HepG2 (cell line): ENCODE measurements around the gene MBD5. TPM values are rescaled to one million over a fixed set of nuclear protein-coding genes. Genes with fewer than 3 reads are reported as not detected.

Experiments
- ATF7 ChIP-seq, 2 experiments: fragments of 450-650 bp in 1 of 2; sonication (generic) in 1 of 2; formaldehyde crosslinking in 1 of 2; IDR thresholded peaks; 2 replicates each; pipeline versions ENCODE4 v1.4.0 to v1.6.1; 2016 to 2020; ENCODE audit warnings: antibody characterized with exemption in 1 of 2, mild to moderate bottlenecking in 1 of 2, missing genetic modification reagents in 1 of 2
- CSRNP1 ChIP-seq: sonication (generic); formaldehyde crosslinking; IDR thresholded peaks from 2 replicates; pipeline ENCODE4 v1.8.1; 2023; ENCODE audit warnings: mild to moderate bottlenecking, missing genetic modification reagents
- CTCF ChIP-seq: sonication (generic); formaldehyde crosslinking; IDR thresholded peaks from 2 replicates; pipeline ENCODE4 v1.5.0; 2020; ENCODE audit warnings: mild to moderate bottlenecking, missing genetic modification reagents, moderate library complexity
- E2F1 ChIP-seq: sonication (generic); formaldehyde crosslinking; IDR thresholded peaks from 2 replicates; pipeline ENCODE4 v1.5.0; 2020; ENCODE audit warnings: missing genetic modification reagents
- HCFC1 ChIP-seq: fragments of 150-350 bp; IDR thresholded peaks from 2 replicates; pipeline ENCODE4 v1.6.1; 2014; ENCODE audit warnings: low read depth, low read length
- HIC2 ChIP-seq: sonication (generic); formaldehyde crosslinking; IDR thresholded peaks from 2 replicates; pipeline ENCODE4 v1.9.0; 2022; ENCODE audit warnings: low read depth, missing genetic modification reagents
- NFE2 ChIP-seq: sonication (generic); formaldehyde crosslinking; IDR thresholded peaks from 2 replicates; pipeline ENCODE4 v1.4.0; 2020; ENCODE audit warnings: missing genetic modification reagents
- POLR2A ChIP-seq, 2 experiments: IDR thresholded peaks; 2 replicates each; pipeline ENCODE4 v1.6.1; 2011; ENCODE audit warnings: low read depth in 2 of 2, low read length in 2 of 2, mild to moderate bottlenecking in 1 of 2, moderate library complexity in 1 of 2; ENCODE audit not compliant: insufficient read depth in 1 of 2
- RNF219 ChIP-seq: sonication (generic); formaldehyde crosslinking; IDR thresholded peaks from 2 replicates; pipeline ENCODE4 v1.5.0; 2020; ENCODE audit warnings: mild to moderate bottlenecking, missing genetic modification reagents
- SYNCRIP ChIP-seq: fragments of 200-400 bp; formaldehyde crosslinking; IDR thresholded peaks from 2 replicates; pipeline ENCODE4 v1.6.1; 2018; ENCODE audit warnings: mild to moderate bottlenecking, low read depth, low read length; ENCODE audit not compliant: insufficient read depth
- TOE1 ChIP-seq: sonication (generic); formaldehyde crosslinking; IDR thresholded peaks from 2 replicates; pipeline ENCODE4 v1.4.0; 2020; ENCODE audit warnings: mild to moderate bottlenecking, missing genetic modification reagents
- TSC22D2 ChIP-seq: sonication (generic); formaldehyde crosslinking; IDR thresholded peaks from 2 replicates; pipeline ENCODE4 v1.5.1; 2020; ENCODE audit warnings: missing genetic modification reagents, mild to moderate bottlenecking, borderline replicate concordance
- ZBTB25 ChIP-seq: IDR thresholded peaks from 2 replicates; pipeline ENCODE4 v1.6.1; 2018; ENCODE audit warnings: missing genetic modification reagents
- ZNF326 ChIP-seq: sonication (generic); formaldehyde crosslinking; IDR thresholded peaks from 2 replicates; pipeline ENCODE4 v1.4.0; 2020; ENCODE audit warnings: missing genetic modification reagents, borderline replicate concordance
- ZNF331 ChIP-seq: sonication (generic); formaldehyde crosslinking; IDR thresholded peaks from 2 replicates; pipeline ENCODE4 v1.4.0; 2020; ENCODE audit warnings: missing genetic modification reagents
- ZNF383 ChIP-seq: sonication (generic); formaldehyde crosslinking; IDR thresholded peaks from 2 replicates; pipeline ENCODE4 v1.4.0; 2020; ENCODE audit warnings: missing genetic modification reagents, mild to moderate bottlenecking, borderline replicate concordance
- ZNF570 ChIP-seq: sonication (generic); formaldehyde crosslinking; IDR thresholded peaks from 2 replicates; pipeline ENCODE4 v1.4.0; 2020; ENCODE audit warnings: mild to moderate bottlenecking, missing genetic modification reagents, borderline replicate concordance
- polyA plus RNA-seq, 8 experiments: library from polyadenylated mRNA; depleted of rRNA in 3 of 8; stranded (reverse) in 7 of 8; unstranded in 1 of 8; fragments of >200 nt; fragmentation: Illumina TruSeq in 4 of 8; extraction: Trizol in 4 of 8; gene quantifications; 2 replicates each; pipeline versions ENCODE4 v1.2.1 to v1.2.3, GENCODE V29; 2011 to 2016; ENCODE audit warnings: low read depth in 4 of 8, missing spikeins in 1 of 8, mixed read lengths in 1 of 8; ENCODE audit not compliant: insufficient read depth in 1 of 8
- total RNA-seq, 5 experiments: library from RNA; depleted of rRNA; stranded (reverse); fragments of >200 nt; fragmentation: Illumina TruSeq; extraction: Trizol; gene quantifications; 2 replicates each; pipeline ENCODE4 v1.2.3, GENCODE V29; 2016; ENCODE audit warnings: low read depth in 1 of 5

MBD5 gene
- total and polyA plus RNA-seq, 2 of the 13 experiments (the other 11 are each of a cell fraction or from before 2014, with no cell fraction given), result 13.5 to 26.4 TPM

GRCh38 chr2:148020111-148021058, 506 bp upstream of the MBD5 start, which contains the start of gene ORC4 (continued):
- 0 out of 2 replicates have a peak, but pooled peaks have one; percentile 72 for TF ChIP-seq CSRNP1
- TF ChIP-seq ZNF326 (CRISPR knock-in tag), result no peak
- peak; percentile 65 for TF ChIP-seq ZNF331
- 0 out of 2 replicates have a peak, but pooled peaks have one; percentile 15 for TF ChIP-seq TSC22D2
- TF ChIP-seq ZNF383, result peak; percentile 95; the same call in 1 of the 2 replicates
- TF ChIP-seq E2F1 (CRISPR knock-in tag), result no peak
- peak; percentile 32; the same call in 1 of the 2 replicates for TF ChIP-seq HIC2 (CRISPR knock-in tag)
- peak; percentile 94 to 99 for TF ChIP-seq POLR2A (IDR thresholded peaks at IDR 0.05; ENCODE audit: insufficient read depth in 1 of 2, low read depth in 2 of 2, low read length in 2 of 2)
- TF ChIP-seq RNF219, result no peak
- peak; percentile 69 for TF ChIP-seq HCFC1
- TF ChIP-seq SYNCRIP, result no peak
- TF ChIP-seq TOE1, result no peak
- peak; percentile 11; the same call in 1 of the 2 replicates for TF ChIP-seq NFE2
- no peak for TF ChIP-seq ZNF570
- TF ChIP-seq ATF7 (IDR thresholded peaks at IDR 0.05), result peak; percentile 41
- no peak; the same call in 1 of the 2 replicates for TF ChIP-seq ATF7 (CRISPR knock-in tag; IDR thresholded peaks at IDR 0.05)
- TF ChIP-seq ZBTB25, result peak; percentile 88
- TF ChIP-seq CTCF (CRISPR knock-in tag), result peak; percentile 89
